Measurements from ENCODE around the gene HLA-DMB.

- TF ChIP-seq CTCF (IDR thresholded peaks at IDR 0.05) (no peak), POLR2AphosphoS5 (IDR thresholded peaks at IDR 0.05) (no peak)
These were observed 36.6 kb upstream of the HLA-DMB start for GRCh38 chr6:32977272-32977952.
